ENCODE data around the gene CHST8.

DNA sequence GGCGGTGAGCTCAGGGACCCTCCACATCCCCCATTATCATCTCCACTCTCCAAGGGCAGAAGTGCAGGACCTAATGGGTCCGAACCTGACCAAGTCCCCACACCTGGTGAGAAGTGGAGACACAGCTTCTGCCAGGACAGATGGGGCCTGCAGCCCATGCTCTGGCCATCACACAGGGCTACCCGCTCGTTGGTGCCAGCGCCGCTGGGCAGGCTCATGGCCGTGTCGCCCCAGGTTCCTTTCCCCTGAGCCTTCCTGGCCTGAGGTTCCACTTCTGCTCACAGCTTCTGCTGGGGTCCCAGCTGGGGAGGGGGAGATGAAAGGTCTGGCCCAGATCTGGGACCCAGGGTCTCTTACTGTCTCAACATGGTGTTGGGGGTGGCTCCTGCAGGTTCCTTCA lies 126.5 kb downstream of the CHST8 start:
- TF ChIP-seq, protein P1, sequence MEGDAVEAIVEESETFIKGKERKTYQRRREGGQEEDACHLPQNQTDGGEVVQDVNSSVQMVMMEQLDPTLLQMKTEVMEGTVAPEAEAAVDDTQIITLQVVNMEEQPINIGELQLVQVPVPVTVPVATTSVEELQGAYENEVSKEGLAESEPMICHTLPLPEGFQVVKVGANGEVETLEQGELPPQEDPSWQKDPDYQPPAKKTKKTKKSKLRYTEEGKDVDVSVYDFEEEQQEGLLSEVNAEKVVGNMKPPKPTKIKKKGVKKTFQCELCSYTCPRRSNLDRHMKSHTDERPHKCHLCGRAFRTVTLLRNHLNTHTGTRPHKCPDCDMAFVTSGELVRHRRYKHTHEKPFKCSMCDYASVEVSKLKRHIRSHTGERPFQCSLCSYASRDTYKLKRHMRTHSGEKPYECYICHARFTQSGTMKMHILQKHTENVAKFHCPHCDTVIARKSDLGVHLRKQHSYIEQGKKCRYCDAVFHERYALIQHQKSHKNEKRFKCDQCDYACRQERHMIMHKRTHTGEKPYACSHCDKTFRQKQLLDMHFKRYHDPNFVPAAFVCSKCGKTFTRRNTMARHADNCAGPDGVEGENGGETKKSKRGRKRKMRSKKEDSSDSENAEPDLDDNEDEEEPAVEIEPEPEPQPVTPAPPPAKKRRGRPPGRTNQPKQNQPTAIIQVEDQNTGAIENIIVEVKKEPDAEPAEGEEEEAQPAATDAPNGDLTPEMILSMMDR (IDR thresholded peaks at IDR 0.05): no peak
- TF ChIP-seq TEAD4 (IDR thresholded peaks at IDR 0.05; ENCODE audit: borderline replicate concordance, insufficient read depth) (no peak), EP300 (IDR thresholded peaks at IDR 0.05; ENCODE audit: borderline replicate concordance in 1 of 2, low read depth in 1 of 2, low read length in 1 of 2) (no peak), POLR2AphosphoS5 (IDR thresholded peaks at IDR 0.05; ENCODE audit: low read depth, low read length) (no peak), TAF1 (IDR thresholded peaks at IDR 0.05; ENCODE audit: borderline replicate concordance, low read depth, low read length) (no peak), CHD2 (IDR thresholded peaks at IDR 0.05; ENCODE audit: low read length, partially characterized antibody) (no peak), RAD21 (IDR thresholded peaks at IDR 0.05; ENCODE audit: low read length) (no peak), TCF12 (IDR thresholded peaks at IDR 0.05) (no peak), RFX5 (IDR thresholded peaks at IDR 0.05; ENCODE audit: low read length) (no peak), GATA2 (CRISPR knock-in tag; IDR thresholded peaks at IDR 0.05) (no peak), SIN3A (IDR thresholded peaks at IDR 0.05; ENCODE audit: borderline replicate concordance, low read depth, low read length) (no peak)
- TF ChIP-seq, protein P2, sequence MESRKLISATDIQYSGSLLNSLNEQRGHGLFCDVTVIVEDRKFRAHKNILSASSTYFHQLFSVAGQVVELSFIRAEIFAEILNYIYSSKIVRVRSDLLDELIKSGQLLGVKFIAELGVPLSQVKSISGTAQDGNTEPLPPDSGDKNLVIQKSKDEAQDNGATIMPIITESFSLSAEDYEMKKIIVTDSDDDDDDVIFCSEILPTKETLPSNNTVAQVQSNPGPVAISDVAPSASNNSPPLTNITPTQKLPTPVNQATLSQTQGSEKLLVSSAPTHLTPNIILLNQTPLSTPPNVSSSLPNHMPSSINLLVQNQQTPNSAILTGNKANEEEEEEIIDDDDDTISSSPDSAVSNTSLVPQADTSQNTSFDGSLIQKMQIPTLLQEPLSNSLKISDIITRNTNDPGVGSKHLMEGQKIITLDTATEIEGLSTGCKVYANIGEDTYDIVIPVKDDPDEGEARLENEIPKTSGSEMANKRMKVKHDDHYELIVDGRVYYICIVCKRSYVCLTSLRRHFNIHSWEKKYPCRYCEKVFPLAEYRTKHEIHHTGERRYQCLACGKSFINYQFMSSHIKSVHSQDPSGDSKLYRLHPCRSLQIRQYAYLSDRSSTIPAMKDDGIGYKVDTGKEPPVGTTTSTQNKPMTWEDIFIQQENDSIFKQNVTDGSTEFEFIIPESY (IDR thresholded peaks at IDR 0.05; ENCODE audit: borderline replicate concordance, low read depth): no peak
- TF ChIP-seq, protein P3, sequence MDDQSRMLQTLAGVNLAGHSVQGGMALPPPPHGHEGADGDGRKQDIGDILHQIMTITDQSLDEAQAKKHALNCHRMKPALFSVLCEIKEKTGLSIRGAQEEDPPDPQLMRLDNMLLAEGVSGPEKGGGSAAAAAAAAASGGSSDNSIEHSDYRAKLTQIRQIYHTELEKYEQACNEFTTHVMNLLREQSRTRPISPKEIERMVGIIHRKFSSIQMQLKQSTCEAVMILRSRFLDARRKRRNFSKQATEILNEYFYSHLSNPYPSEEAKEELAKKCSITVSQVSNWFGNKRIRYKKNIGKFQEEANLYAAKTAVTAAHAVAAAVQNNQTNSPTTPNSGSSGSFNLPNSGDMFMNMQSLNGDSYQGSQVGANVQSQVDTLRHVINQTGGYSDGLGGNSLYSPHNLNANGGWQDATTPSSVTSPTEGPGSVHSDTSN (IDR thresholded peaks at IDR 0.05): no peak

Data from SK-N-SH (cell line).